Activated T-helper 17 cell treated with anti-CD3 and anti-CD28 coated beads, Interleukin-2, amount 50 U/mL, for 72 hours (primary cell): ENCODE results near the gene EFCAB8. TPM values are rescaled to one million over a fixed set of nuclear protein-coding genes. Genes with fewer than 3 reads are reported as not detected.
A peak's percentile ranks its signal among the peaks of the same experiment; 100 is the strongest.

Experiments used
- ATAC-seq: fragments of 150-1000 bp; cut with Tn5 transposase; replicated peaks from 2 replicates; pipeline ENCODE4 v1.10.0; 2021; ENCODE audit warnings: mild to moderate bottlenecking, moderate library complexity
- H3K27ac Mint-ChIP-seq: one replicate; pipeline ENCODE4 v1.8.0; 2022; ENCODE audit warnings: mixed read lengths
- H3K27me3 Mint-ChIP-seq: one replicate; pipeline ENCODE4 v1.8.0; 2022; ENCODE audit warnings: mixed read lengths
- H3K36me3 Mint-ChIP-seq: one replicate; pipeline ENCODE4 v1.8.0; 2022; ENCODE audit warnings: low read depth, mild to moderate bottlenecking, mixed read lengths
- H3K4me1 Mint-ChIP-seq: one replicate; pipeline ENCODE4 v1.8.0; 2022; ENCODE audit warnings: mixed read lengths
- H3K4me3 Mint-ChIP-seq: one replicate; pipeline ENCODE4 v1.8.0; 2022; ENCODE audit warnings: mild to moderate bottlenecking, mixed read lengths
- H3K9me3 Mint-ChIP-seq: one replicate; pipeline ENCODE4 v1.8.0; 2022; ENCODE audit warnings: mixed read lengths
- total RNA-seq, 2 donors: library from RNA; stranded (reverse); gene quantifications; one replicate each; pipeline ENCODE4 v1.2.3, GENCODE V29; 2022

The EFCAB8 gene
- total RNA-seq, 2 donors from 2014 or later: 0.19 to 0.45 TPM

GRCh38 chr20:32991383-32991782, 132.7 kb downstream of the EFCAB8 start:
- Mint-ChIP-seq H3K9me3 (peaks cover 4% of the 10 kb centered on the region), H3K36me3 (no peaks in the 10 kb centered on the region), H3K4me3 (no peak overlapping the region), H3K4me1 (peaks cover 5% of the 10 kb centered on the region), H3K27me3 (no peaks in the 10 kb centered on the region), H3K27ac (peak overlapping the region; percentile 3)
- ATAC-seq: no peak

GRCh38 chr20:32991792-32992641, 133.3 kb downstream of the EFCAB8 start:
- peaks cover 4% of the 10 kb centered on the region for H3K9me3 Mint-ChIP-seq
- no peaks in the 10 kb centered on the region for H3K36me3 Mint-ChIP-seq
- H3K27ac Mint-ChIP-seq: no peak overlapping the region
- ATAC-seq: no peak
- H3K4me1 Mint-ChIP-seq: peaks cover 5% of the 10 kb centered on the region
- H3K27me3 Mint-ChIP-seq: no peaks in the 10 kb centered on the region
- H3K4me3 Mint-ChIP-seq: no peak overlapping the region

DNA sequence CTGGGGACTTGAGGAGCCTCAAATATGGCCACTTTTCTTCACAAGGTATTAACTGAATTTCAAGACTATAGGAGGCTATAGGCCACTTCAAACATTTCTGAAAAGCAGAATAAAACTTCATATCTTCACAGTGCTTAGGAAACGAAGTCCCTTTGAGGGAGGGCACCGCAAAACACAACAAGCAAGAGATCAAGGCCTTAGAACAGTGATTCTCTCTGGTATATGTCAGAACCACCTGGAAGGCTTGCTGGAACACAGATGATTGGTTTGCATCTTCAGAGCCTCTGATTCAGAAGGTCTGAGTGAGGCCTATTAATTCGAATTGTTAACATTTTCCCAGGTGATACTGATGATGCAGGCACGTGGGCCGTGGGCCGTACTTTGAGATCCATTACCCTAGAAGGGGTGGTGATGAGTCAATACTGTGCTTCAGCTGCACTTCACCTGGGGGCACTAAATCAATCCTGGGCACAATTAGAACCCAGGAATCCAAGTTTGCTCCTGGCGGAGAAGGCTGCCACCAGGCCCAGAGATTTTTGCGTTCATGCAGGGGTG, 134.8 kb downstream of the EFCAB8 start:
- H3K4me1 Mint-ChIP-seq: peaks cover 12% of the 10 kb centered on the region
- H3K27me3 Mint-ChIP-seq: no peaks in the 10 kb centered on the region
- H3K36me3 Mint-ChIP-seq: no peaks in the 10 kb centered on the region
- no peak for ATAC-seq
- no peak overlapping the region for H3K4me3 Mint-ChIP-seq
- H3K9me3 Mint-ChIP-seq: peaks cover 4% of the 10 kb centered on the region
- no peak overlapping the region for H3K27ac Mint-ChIP-seq

DNA sequence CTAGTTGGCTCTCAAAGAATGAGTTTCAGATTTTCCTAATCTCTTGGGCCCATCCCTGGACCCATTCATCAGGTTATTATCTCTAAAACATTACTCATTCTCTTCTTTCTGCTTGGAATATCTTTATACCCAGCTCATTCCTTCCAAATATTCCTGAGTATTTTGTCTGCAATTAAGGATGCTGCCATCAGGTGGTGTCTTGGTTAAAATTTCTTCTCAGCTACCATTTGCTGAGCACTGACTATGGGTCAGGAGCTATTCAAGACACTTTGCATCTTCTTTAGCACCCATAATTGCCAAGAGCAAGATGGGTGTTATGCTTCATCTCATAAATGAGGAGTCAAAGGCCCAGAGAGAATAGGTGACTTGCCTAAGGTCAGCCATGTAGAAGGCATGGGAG, 137.1 kb downstream of the EFCAB8 start:
- Mint-ChIP-seq H3K27ac (no peak overlapping the region), H3K4me1 (peaks cover 11% of the 10 kb centered on the region), H3K27me3 (no peaks in the 10 kb centered on the region), H3K36me3 (no peaks in the 10 kb centered on the region), H3K4me3 (no peak overlapping the region), H3K9me3 (peaks cover 4% of the 10 kb centered on the region)
- no peak for ATAC-seq

DNA sequence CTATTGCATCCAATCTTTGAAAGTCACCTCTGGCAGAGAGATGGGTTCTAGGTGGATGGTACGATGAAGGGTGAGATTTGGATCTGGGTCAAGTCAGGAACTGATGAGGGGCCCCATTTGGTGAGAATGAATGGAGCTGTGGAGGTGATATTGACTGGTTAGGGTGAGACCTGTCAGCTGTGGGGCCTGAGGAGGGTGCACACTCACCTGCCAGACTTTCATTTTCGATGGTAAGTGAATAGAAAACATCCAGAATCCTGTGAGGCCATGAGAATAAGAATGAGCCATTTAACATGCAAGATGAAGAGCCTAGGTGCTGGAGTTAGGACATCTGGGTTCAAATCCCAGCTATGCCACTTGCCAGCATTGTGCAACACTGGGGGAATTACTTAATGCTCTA, 138.7 kb downstream of the EFCAB8 start:
- Mint-ChIP-seq H3K27ac (no peak overlapping the region), H3K4me3 (no peak overlapping the region), H3K4me1 (peaks cover 6% of the 10 kb centered on the region), H3K9me3 (peaks cover 4% of the 10 kb centered on the region), H3K27me3 (no peaks in the 10 kb centered on the region), H3K36me3 (no peaks in the 10 kb centered on the region)
- ATAC-seq: no peak

DNA sequence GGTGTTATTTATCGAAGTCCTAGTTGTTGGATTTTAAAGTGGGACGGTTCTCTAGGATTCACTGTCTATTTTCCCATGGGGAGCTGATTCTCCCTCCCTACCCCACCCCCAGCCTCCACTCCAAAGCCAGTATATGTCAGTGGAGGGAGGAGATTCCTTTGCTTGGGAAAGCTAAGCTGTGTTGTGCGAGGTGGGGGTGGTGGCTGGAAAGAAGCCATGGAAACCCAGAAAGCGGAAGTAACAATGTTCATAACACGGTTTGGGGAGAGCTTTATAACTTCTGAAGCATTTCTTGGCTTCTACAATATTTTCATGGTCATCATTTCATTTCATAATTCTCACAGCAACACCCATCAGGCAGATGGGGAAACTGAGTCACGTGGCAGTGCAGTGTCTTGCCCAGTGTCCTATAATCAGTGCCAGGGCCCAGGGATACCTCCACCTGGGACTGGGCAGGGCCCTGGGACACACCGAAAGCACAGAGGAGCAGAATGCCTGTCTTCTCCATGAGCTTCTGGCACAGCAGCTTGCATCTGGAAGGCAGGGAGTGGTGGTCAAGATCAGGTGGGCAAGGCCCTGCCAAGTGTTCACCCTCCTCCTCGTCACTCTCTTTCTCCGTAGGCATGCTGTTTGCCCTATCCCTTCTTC, 141.0 kb downstream of the EFCAB8 start:
- Mint-ChIP-seq H3K27me3 (no peaks in the 10 kb centered on the region), H3K4me3 (no peak overlapping the region), H3K4me1 (peaks cover 6% of the 10 kb centered on the region), H3K9me3 (peaks cover 3% of the 10 kb centered on the region), H3K36me3 (no peaks in the 10 kb centered on the region), H3K27ac (no peak overlapping the region)
- no peak for ATAC-seq

DNA sequence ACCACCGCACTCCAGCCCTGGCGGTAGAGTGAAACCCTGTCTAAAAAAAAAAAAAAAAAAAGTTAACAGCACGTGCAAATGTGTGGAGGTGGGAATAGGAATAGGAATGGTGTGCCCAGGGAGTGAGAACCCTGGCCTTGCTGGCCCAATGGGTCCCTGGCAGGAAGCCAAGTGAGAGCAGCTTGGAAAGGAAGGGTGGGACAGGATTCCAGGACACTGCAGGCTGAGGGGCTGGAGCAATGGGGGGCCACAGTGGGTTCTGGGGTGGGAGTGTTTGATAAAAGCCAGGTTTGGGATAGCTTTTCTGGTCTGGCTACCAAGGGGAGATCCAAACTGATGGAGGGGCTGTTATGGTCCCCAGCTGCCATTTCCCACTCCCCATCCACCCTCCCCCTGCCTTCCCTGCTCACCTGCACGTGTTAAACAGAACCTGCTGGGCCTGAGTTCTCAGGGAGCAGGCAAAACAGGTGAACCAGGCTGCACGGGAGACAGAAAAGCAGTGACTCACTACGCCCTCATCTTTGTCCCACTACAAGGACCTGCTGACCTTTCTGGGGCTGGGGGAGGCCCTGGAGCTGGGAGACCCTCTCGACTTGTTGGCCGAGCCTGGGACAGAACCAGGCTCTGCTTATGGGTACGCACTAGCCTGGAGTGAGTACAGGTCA, 142.2 kb downstream of the EFCAB8 start:
- no peaks in the 10 kb centered on the region for H3K9me3 Mint-ChIP-seq
- ATAC-seq: no peak
- H3K4me1 Mint-ChIP-seq: peaks cover 6% of the 10 kb centered on the region
- no peaks in the 10 kb centered on the region for H3K36me3 Mint-ChIP-seq
- no peaks in the 10 kb centered on the region for H3K27me3 Mint-ChIP-seq
- H3K27ac Mint-ChIP-seq: no peak overlapping the region
- no peak overlapping the region for H3K4me3 Mint-ChIP-seq

- no peaks in the 10 kb centered on the region for H3K27me3 Mint-ChIP-seq
- peak overlapping the region; percentile 2 for H3K27ac Mint-ChIP-seq
- peaks cover 13% of the 10 kb centered on the region for H3K4me1 Mint-ChIP-seq
- no peak overlapping the region for H3K4me3 Mint-ChIP-seq
- H3K36me3 Mint-ChIP-seq: no peaks in the 10 kb centered on the region
- no peaks in the 10 kb centered on the region for H3K9me3 Mint-ChIP-seq
- ATAC-seq: no peak
Observed at GRCh38 chr20:33002087-33002808, 143.5 kb downstream of the EFCAB8 start.

DNA sequence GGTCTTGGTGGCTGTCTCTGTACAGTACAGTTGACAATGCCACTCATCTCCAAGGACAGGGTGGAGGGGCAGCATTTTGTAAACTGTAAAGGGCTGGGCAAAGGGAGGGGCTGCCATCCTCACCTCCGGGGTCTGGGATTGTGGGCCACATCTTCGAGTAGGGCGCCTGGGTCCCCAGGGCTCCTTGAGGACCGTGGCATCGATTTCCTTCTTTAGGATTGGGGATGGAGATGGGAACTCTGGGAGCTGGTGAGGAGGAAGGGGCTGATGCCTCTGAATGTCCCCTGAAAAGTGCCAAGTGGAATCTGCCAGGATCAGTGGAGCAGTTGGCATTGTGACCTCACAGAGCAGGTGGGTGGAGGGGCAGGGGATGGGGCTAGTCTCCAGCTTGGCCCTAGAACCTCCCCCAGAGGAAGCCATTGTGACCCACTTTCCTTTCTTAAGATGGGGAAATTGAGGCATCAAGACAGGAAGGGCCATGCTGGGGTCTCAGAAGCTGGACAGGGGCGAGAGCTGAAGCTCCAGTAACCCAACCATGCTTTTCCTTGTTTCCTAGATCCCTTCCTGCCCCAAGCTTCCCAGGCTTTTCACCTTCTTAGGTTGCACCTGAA, 145.5 kb downstream of the EFCAB8 start, which contains the start of gene SUN5:
SUN5 (minus strand) TSS at position 293 of the 611 bp plus-strand sequence; CDS start at position 200, 93 bp downstream.
- ATAC-seq: no peak
- H3K36me3 Mint-ChIP-seq: no peaks in the 10 kb centered on the region
- peaks cover 8% of the 10 kb centered on the region for H3K4me1 Mint-ChIP-seq

GRCh38 chr20:33005132-33005566, 146.4 kb downstream of the EFCAB8 start:
- no peaks in the 10 kb centered on the region for H3K27me3 Mint-ChIP-seq
- peak; percentile 46 for ATAC-seq
- no peaks in the 10 kb centered on the region for H3K36me3 Mint-ChIP-seq
- H3K4me3 Mint-ChIP-seq: no peak overlapping the region
- H3K4me1 Mint-ChIP-seq: peaks cover 8% of the 10 kb centered on the region
- no peak overlapping the region for H3K27ac Mint-ChIP-seq
- H3K9me3 Mint-ChIP-seq: no peaks in the 10 kb centered on the region

More for the DNA sequence above, 145.5 kb downstream of the EFCAB8 start, which contains the start of gene SUN5:
- Mint-ChIP-seq H3K9me3 (no peaks in the 10 kb centered on the region), H3K27me3 (no peaks in the 10 kb centered on the region), H3K4me3 (no peak within 1 kb of the TSS), H3K27ac (no peak within 1 kb of the TSS)

GRCh38 chr20:33005908-33006775, 147.4 kb downstream of the EFCAB8 start:
- no peak overlapping the region for H3K4me3 Mint-ChIP-seq
- ATAC-seq: no peak
- H3K9me3 Mint-ChIP-seq: no peaks in the 10 kb centered on the region
- peaks cover 8% of the 10 kb centered on the region for H3K4me1 Mint-ChIP-seq
- no peaks in the 10 kb centered on the region for H3K27me3 Mint-ChIP-seq
- no peaks in the 10 kb centered on the region for H3K36me3 Mint-ChIP-seq
- H3K27ac Mint-ChIP-seq: no peak overlapping the region

GRCh38 chr20:33006776-33007375, 148.2 kb downstream of the EFCAB8 start:
- ATAC-seq: no peak

More at GRCh38 chr20:33006776-33007375, 148.2 kb downstream of the EFCAB8 start:
- no peak overlapping the region for H3K4me3 Mint-ChIP-seq
- no peaks in the 10 kb centered on the region for H3K9me3 Mint-ChIP-seq
- H3K27me3 Mint-ChIP-seq: no peaks in the 10 kb centered on the region
- H3K4me1 Mint-ChIP-seq: peaks cover 8% of the 10 kb centered on the region
- no peak overlapping the region for H3K27ac Mint-ChIP-seq
- no peaks in the 10 kb centered on the region for H3K36me3 Mint-ChIP-seq
